NCI-H1092 (cell line): ENCODE data around the gene NEO1.
"Not testable (repeated sequence)": the region's sequence is repeated elsewhere in the genome, so short reads cannot be mapped to it uniquely, and the experiment has no call there.

ENCODE experiments used
- DNase-seq: peaks from one replicate; lab custom pipeline; 2025; lab: John Stamatoyannopoulos, UW

The NEO1 gene

DNA sequence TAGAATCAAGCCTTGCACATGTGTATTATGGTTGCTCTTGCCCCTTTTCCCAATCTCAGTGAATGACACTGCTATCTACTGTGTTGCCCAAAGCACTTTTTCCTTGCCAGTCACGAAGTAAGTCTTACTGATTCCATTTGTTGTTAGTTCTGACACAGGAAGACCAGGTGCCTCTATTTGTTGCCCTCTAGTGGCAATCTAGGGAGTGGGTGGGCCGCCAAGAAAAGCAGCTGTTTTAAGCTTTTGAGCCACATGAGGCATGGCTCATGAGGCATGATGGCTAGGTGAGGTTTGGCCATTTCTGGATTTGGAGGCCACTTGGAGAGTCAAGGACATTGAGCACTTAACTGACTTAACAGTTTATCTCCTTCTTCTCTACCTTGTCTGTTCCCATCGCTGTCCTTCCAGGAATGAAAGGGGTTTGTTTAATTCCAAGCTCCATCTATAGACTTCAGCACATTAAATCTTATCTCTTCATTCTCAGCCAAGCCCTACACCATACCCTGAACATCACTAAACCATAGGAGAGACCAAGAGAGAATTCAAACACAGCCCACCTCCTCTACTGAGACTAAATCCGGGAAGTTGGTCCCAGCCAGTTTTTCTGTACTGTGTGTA lies 213.4 kb downstream of the NEO1 start:
- no peak for DNase-seq

DNA sequence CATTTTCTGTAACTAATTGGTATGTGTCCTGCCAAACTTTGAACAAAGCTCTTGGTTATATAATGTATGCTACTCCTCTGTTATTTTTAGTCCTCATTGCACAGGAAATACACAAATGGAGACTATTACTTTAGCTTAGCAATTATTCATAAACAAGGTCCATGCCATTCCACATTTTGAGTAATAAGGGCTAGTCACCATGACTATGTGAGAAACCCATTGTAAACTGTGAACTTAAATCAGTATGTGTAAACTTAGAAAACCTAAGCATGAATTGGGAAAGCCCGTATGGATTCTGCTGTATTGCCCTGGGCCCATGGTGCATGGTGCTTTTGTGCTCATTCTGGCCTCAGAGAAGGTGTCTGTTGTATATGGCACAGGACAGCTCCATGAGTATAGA lies 216.2 kb downstream of the NEO1 start:
- DNase-seq: no peak

- DNase-seq: no peak
Observed at GRCh38 chr15:73270366-73271097, 218.3 kb downstream of the NEO1 start.

DNA sequence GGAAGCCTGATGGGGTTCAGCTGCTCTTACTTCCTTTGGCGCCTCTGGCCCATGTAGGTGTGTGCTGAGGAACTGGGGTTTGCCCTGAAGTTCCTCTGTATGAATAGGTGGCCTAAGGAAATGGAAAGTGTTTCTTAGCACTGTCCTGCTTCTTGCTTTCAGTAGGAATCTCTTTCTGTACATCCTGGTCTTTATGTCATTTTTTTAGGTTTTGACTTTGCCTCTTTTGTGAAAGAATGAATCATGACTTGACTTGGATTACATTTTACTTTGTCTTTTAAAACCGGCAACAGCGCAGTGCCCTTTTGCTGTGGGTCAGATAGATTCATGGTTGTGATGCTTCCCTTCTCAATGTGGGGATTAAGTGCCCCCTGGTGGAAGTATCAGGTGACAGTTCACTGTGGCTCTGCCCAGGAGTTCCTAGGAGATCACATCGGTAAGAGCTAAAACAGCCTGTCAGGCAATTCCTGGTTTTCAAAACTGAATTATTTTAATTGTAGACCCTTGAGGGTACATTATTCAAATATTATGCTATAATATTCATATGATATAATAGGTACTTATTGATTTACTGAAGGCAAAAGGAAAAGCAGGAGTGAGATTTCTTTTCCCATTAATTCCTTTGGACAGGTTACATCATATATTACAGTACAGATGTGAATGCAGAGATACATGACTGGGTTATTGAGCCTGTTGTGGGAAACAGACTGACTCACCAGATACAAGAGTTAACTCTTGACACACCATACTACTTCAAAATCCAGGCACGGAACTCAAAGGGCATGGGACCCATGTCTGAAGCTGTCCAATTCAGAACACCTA lies 221.1 kb downstream of the NEO1 start:
- DNase-seq: peak; percentile 12

DNA sequence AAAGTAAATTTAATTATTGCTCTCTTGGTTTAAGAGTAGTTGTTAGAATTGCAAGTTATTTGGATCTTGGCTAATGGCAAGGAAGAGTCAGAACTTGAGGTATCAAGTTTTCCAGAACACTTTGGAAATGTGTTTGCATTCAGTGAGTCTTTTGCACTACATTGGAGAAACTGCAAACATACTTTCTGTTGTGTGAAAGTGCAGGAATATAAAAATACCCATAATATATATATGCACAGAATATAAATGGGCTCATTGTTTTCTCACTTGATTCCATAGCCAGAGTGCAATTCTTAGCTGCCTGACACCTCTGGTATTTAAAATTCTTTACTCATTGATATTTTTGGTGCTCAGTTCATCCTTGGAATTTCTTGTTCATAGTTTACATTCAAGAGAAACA lies 223.6 kb downstream of the NEO1 start:
- DNase-seq: no peak

DNA sequence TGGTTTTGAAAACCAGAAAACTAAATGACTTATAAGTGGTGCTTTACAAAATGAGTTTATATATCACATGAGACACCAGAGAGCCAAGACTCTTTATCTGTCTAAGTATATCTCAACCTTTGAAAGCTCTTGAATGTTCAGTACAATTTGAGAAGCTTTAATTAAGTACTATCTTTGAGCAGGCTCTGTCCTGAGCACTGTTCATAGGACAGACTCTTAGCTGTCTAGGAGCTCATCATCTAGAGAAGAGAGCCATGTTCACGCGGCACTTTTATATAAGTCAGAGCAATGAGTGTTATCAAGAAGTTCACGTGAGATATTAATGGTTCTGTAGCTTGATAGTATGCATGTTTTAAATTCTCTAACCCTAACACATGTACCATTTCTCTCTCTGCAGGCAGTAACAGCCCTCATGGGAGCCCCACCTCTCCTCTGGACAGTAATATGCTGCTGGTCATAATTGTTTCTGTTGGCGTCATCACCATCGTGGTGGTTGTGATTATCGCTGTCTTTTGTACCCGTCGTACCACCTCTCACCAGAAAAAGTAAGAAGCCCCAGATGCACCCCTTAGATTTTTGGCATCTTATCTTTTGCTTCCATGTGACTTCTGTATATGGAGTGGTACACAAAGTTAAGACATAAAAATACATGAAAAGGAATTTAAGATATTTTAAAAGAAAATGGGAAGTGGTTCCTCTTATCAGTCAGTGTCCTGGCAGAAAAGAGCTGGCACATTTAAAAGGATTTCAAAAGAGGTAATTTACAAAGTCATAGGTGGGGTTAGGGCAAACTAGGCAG lies 230.5 kb downstream of the NEO1 start:
- DNase-seq: no peak

GRCh38 chr15:73283366-73283962 lies 231.2 kb downstream of the NEO1 start:
- DNase-seq: no peak

DNA sequence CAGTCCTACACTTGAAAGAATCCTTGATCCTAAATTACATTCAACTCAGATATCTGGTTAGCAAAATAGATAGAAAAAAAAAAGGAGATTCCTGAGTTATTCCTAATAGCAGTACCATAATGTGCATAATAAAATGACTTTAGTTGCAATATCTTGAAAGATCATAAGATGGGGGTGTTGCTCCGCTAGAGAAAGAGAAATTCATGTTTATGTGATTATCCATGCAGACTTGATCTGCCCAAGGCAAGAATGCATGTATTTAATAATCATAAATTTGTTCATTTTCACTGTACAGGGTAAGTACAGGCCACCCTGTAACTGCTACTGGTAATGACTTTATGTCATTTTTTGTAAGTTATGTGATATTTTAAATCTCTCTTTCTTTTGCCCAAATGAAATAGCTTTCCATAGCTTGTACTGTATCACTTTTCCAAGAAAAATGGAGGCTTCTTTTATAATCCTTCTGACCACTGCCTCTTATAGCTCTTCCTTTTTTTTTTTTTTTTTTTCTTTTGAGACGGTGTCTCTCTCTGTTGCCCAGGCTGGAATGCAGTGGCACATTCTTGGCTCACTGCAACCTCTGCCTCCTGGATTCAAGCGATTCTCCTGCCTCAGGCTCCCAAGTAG lies 231.9 kb downstream of the NEO1 start:
- no peak for DNase-seq

GRCh38 chr15:73286311-73286710 lies 234.0 kb downstream of the NEO1 start:
- no peak for DNase-seq

- DNase-seq: no peak
Observed at GRCh38 chr15:73287019-73287418, 234.8 kb downstream of the NEO1 start.

- DNase-seq: no peak
Observed at GRCh38 chr15:73291441-73291840, 239.2 kb downstream of the NEO1 start.

DNA sequence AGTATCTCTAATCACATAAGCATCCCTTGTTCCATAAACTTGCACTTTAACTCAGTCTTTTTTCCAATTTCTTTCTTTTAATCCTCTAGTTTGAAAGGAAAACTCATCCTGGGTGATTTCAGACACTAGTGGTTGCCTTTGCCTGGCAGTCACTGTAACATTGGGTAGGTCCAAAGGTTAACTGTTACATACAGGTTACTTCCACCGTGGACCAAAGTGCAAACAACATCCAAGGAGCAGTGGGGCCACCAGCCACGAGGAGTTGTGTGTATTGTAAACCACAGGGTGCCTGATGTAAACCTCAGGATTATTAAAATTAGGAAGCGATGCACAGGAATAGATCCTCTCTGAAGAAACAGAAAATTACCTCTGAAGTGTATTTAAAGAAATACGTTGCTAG lies 241.5 kb downstream of the NEO1 start:
- no peak for DNase-seq

- DNase-seq: no peak
Observed at GRCh38 chr15:73295630-73296286, 243.5 kb downstream of the NEO1 start.

DNA sequence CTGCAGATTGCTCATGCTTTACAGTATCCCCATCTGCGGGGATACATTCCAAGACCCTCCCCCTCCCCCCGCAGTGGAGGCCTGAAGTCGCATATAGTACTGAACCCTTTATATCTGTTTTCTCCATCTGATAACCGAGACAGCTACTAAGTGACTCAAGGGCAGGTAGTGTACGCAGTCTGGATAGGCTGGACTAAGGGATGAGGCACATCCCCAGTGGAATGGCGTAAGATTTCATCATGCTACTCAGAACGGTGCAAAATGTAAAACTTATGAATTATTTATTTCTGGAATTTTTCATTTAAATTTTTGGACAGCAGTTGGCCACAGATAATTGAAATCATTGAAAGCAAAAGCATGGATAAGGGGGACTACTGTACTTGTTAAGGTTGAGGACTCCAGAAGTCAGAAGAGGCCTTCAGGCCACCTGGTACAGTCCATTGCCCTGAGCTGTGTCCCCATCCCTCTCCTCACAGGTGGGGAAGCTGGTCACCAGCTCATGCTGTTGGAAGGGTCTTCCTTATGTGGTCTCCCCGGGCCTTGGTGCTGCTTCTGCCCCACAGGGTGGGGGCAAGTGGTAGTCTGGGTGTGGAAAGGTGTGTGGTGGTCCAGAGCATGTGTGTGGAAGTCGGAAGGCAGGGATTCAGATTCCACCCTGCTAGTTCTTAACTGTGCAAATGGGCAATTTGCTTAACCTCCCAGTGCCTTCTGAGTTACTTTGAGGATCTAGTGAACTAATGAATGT lies 244.5 kb downstream of the NEO1 start:
- DNase-seq: no peak

DNA sequence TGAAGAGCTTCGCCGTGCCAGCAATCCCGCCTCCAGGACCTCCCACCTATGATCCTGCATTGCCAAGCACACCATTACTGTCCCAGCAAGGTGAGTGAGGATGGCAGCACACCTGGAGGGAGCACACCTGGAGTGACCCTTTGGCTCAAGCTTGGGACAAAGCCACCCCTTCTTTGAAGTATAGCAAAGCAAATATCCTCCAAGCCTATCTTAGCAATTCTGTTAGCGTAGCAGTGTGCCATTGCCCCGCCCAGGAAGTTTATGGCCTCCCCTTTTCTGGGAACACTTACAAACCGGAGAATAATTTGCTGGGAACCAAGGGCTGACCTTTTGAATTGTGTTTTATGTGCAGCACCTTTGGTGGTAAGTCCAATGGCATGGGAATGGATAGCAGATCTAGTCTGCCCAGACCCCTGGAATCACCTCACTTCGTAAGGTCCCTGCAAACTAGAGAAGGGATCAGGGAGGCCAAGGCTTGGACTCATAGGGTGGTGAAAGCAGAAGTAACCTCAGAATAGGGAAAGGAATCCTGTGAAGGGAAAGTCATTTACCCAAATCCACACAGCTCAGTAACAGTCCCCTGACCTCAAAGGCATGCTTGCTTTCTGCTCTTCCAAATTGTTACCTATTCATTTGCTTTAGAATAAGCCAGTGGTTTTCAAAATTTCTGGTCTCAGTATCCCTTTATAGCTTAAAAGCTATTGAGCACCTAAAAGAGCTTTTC lies 246.4 kb downstream of the NEO1 start:
- no peak for DNase-seq

- DNase-seq: not testable (repeated sequence)
Observed at GRCh38 chr15:73300286-73300685, 248.0 kb downstream of the NEO1 start.

GRCh38 chr15:73303636-73304035 lies 251.4 kb downstream of the NEO1 start:
- no peak for DNase-seq

- DNase-seq: peak; percentile 21
Observed at GRCh38 chr15:73305331-73306211, 253.3 kb downstream of the NEO1 start.
